ENCODE results near the gene PDLIM5.
A peak's percentile ranks its signal among the peaks of the same experiment; 100 is the strongest.
"Not testable (repeated sequence)": the region's sequence is repeated elsewhere in the genome, so short reads cannot be mapped to it uniquely, and the experiment has no call there.

The PDLIM5 gene

DNA sequence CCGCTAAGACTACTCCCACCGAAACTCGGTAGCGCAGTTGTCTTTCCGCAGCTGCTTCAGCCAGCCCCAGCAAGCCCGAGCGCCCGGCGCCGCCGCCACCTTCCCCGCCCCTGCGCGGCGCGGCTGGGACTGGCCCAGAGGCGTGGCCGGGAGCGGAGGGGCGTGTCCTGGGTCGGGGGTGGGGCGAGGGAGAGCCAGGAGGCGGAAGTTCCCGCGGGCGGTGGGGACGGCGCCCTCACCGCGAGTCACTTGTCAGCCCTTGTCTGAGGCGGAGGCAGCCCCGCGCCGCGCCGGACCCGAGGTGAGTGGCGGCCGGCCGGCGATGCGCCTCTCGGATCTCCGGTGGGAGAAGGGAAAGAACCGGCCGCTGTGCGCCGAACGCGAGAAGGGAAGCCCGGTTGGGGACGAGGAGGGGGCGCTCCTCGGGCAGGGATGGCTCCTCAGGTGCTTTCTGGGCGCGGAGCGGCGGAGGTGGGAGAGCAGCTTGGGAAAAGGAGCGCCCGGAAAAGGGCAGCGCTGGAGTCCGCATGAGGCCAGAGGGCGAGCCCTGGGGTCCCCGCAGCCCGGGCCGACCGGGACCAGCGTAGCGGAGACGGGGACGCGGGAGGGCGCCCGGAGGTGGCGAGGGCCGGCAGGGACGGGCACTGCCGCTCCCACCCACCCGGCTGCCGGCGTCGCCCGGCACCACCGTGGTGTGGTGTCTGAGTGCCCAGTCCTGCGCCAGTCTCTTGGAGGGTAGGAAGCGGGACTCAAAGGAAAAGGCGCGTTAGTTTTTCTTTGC is at the start of gene PDLIM5:
Gene PDLIM5, plus strand, starts transcription at position 248 of the 781 bp plus-strand sequence. CDS start 3,347 bp downstream, outside the sequence.
- H3K4me3 ChIP-seq (ENCODE audit: low read depth, low read length) = peak within 1 kb of the TSS; percentile 83
- no peaks in the 10 kb centered on the region for H3K9me3 ChIP-seq (ENCODE audit: control insufficient read depth, insufficient read depth, low read length)
- H3K4me1 ChIP-seq (ENCODE audit: control insufficient read depth, insufficient read depth, low read length) = peaks cover 27% of the 10 kb centered on the region
- H3K27ac ChIP-seq (ENCODE audit: low read depth, low read length) = peak within 1 kb of the TSS; percentile 81
- peak within 1 kb of the TSS; percentile 90 for H3K9ac ChIP-seq (ENCODE audit: low read depth, low read length)
- peaks cover 15% of the 10 kb centered on the region for H3K36me3 ChIP-seq (ENCODE audit: control insufficient read depth, insufficient read depth, low read length)
- peaks cover 4% of the 10 kb centered on the region; the same call in 1 of the 2 replicates for H3K27me3 ChIP-seq (ENCODE audit: control insufficient read depth, insufficient read depth, low read length)

DNA sequence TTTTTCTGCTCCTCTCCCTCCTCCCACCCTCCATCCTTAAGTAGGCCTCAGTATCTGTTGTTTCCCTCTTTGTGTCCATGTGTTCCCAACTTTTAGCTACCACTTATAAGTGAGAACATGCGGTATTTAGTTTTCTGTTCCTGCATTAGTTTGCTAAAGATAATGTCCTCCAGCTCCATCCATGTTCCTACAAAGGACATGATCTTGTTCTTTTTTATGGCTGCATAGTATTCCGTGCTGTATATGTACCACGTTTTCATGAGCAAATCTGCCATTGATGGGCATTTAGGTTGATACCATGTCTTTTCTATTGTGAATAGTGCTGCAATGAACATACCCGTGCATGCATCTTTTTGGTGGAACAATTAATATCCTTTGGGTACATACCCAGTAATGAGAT is 49.3 kb upstream of the PDLIM5 start:
- H3K27me3 ChIP-seq (ENCODE audit: control insufficient read depth, insufficient read depth, low read length); H3K9me3 ChIP-seq (ENCODE audit: control insufficient read depth, insufficient read depth, low read length); H3K4me1 ChIP-seq (ENCODE audit: control insufficient read depth, insufficient read depth, low read length); H3K27ac ChIP-seq (ENCODE audit: low read depth, low read length); H3K36me3 ChIP-seq (ENCODE audit: control insufficient read depth, insufficient read depth, low read length); H3K9ac ChIP-seq (ENCODE audit: low read depth, low read length); H3K4me3 ChIP-seq (ENCODE audit: low read depth, low read length): not testable (repeated sequence)

DNA sequence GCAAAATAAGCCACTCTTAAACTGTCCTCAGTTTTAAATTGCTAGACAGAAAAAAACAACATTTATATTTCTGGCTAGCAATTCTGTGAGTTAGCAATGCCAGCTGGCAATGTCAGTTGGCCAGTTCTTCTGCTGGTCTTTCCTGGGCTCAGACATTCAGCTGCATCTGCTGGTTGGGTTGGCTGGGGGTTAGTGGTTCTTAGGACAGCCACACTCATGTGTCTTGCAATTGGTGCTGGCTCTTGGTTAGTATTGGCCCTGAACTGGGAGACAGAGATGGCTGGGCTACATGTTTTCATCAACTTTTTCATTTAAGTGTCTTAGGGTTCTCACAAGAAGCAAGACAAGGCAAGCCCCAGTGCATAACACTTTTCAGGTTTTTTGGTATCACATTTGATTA is 48.0 kb upstream of the PDLIM5 start:
- H3K4me1 ChIP-seq (ENCODE audit: control insufficient read depth, insufficient read depth, low read length) = peaks cover 4% of the 10 kb centered on the region
- H3K27ac ChIP-seq (ENCODE audit: low read depth, low read length) = no peak overlapping the region
- H3K9me3 ChIP-seq (ENCODE audit: control insufficient read depth, insufficient read depth, low read length) = no peaks in the 10 kb centered on the region
- no peaks in the 10 kb centered on the region for H3K27me3 ChIP-seq (ENCODE audit: control insufficient read depth, insufficient read depth, low read length)
- no peak overlapping the region for H3K4me3 ChIP-seq (ENCODE audit: low read depth, low read length)
- H3K36me3 ChIP-seq (ENCODE audit: control insufficient read depth, insufficient read depth, low read length) = no peaks in the 10 kb centered on the region
- no peak overlapping the region for H3K9ac ChIP-seq (ENCODE audit: low read depth, low read length)

- Histone ChIP-seq H3K27ac (ENCODE audit: low read depth, low read length) (no peak overlapping the region), H3K4me1 (ENCODE audit: control insufficient read depth, insufficient read depth, low read length) (peaks cover 13% of the 10 kb centered on the region), H3K27me3 (ENCODE audit: control insufficient read depth, insufficient read depth, low read length) (no peaks in the 10 kb centered on the region), H3K36me3 (ENCODE audit: control insufficient read depth, insufficient read depth, low read length) (no peaks in the 10 kb centered on the region), H3K4me3 (ENCODE audit: low read depth, low read length) (no peak overlapping the region), H3K9ac (ENCODE audit: low read depth, low read length) (no peak overlapping the region), H3K9me3 (ENCODE audit: control insufficient read depth, insufficient read depth, low read length) (no peaks in the 10 kb centered on the region)
Observed at GRCh38 chr4:94406668-94407437, 44.9 kb upstream of the PDLIM5 start.

DNA sequence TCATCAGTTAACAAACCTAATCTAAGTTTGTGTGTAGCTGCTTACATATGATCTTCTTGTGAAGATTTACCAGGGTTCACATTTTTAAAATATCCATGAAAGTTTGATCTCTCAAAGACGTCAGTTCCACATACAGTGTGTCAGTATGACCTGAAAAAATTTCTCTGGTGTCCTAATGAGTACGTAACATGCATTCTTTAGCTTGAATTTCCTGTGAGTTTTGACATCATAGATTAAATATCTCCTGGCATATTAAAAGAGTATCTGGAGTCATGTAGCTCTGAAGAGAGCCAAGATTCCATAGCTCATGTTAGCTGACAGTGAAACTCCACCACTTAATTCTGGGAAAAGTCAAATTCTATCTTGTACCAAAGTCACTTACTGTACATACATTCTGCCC is 43.9 kb upstream of the PDLIM5 start:
- H3K27me3 ChIP-seq (ENCODE audit: control insufficient read depth, insufficient read depth, low read length) = no peaks in the 10 kb centered on the region
- H3K36me3 ChIP-seq (ENCODE audit: control insufficient read depth, insufficient read depth, low read length) = no peaks in the 10 kb centered on the region
- H3K4me1 ChIP-seq (ENCODE audit: control insufficient read depth, insufficient read depth, low read length) = peaks cover 22% of the 10 kb centered on the region
- H3K9ac ChIP-seq (ENCODE audit: low read depth, low read length) = no peak overlapping the region
- H3K27ac ChIP-seq (ENCODE audit: low read depth, low read length) = no peak overlapping the region
- no peaks in the 10 kb centered on the region for H3K9me3 ChIP-seq (ENCODE audit: control insufficient read depth, insufficient read depth, low read length)
- H3K4me3 ChIP-seq (ENCODE audit: low read depth, low read length) = no peak overlapping the region

- peaks cover 27% of the 10 kb centered on the region for H3K4me1 ChIP-seq (ENCODE audit: control insufficient read depth, insufficient read depth, low read length)
- H3K9me3 ChIP-seq (ENCODE audit: control insufficient read depth, insufficient read depth, low read length) = no peaks in the 10 kb centered on the region
- no peak overlapping the region for H3K4me3 ChIP-seq (ENCODE audit: low read depth, low read length)
- no peaks in the 10 kb centered on the region for H3K36me3 ChIP-seq (ENCODE audit: control insufficient read depth, insufficient read depth, low read length)
- no peak overlapping the region for H3K9ac ChIP-seq (ENCODE audit: low read depth, low read length)
- no peak overlapping the region for H3K27ac ChIP-seq (ENCODE audit: low read depth, low read length)
- no peaks in the 10 kb centered on the region for H3K27me3 ChIP-seq (ENCODE audit: control insufficient read depth, insufficient read depth, low read length)
Observed at GRCh38 chr4:94408549-94409374, 43.0 kb upstream of the PDLIM5 start.

- H3K9ac ChIP-seq (ENCODE audit: low read depth, low read length) = no peak overlapping the region
- H3K36me3 ChIP-seq (ENCODE audit: control insufficient read depth, insufficient read depth, low read length) = no peaks in the 10 kb centered on the region
- no peaks in the 10 kb centered on the region for H3K27me3 ChIP-seq (ENCODE audit: control insufficient read depth, insufficient read depth, low read length)
- no peaks in the 10 kb centered on the region for H3K9me3 ChIP-seq (ENCODE audit: control insufficient read depth, insufficient read depth, low read length)
- no peak overlapping the region for H3K4me3 ChIP-seq (ENCODE audit: low read depth, low read length)
- no peak overlapping the region for H3K27ac ChIP-seq (ENCODE audit: low read depth, low read length)
- peaks cover 28% of the 10 kb centered on the region for H3K4me1 ChIP-seq (ENCODE audit: control insufficient read depth, insufficient read depth, low read length)
Observed at GRCh38 chr4:94409375-94409679, 42.4 kb upstream of the PDLIM5 start.

GRCh38 chr4:94409962-94410361 is 41.8 kb upstream of the PDLIM5 start:
- H3K9me3 ChIP-seq (ENCODE audit: control insufficient read depth, insufficient read depth, low read length) = no peaks in the 10 kb centered on the region
- no peaks in the 10 kb centered on the region for H3K36me3 ChIP-seq (ENCODE audit: control insufficient read depth, insufficient read depth, low read length)
- no peak overlapping the region for H3K27ac ChIP-seq (ENCODE audit: low read depth, low read length)
- H3K4me1 ChIP-seq (ENCODE audit: control insufficient read depth, insufficient read depth, low read length) = peaks cover 33% of the 10 kb centered on the region
- H3K27me3 ChIP-seq (ENCODE audit: control insufficient read depth, insufficient read depth, low read length) = no peaks in the 10 kb centered on the region
- no peak overlapping the region for H3K4me3 ChIP-seq (ENCODE audit: low read depth, low read length)
- no peak overlapping the region for H3K9ac ChIP-seq (ENCODE audit: low read depth, low read length)

- Histone ChIP-seq H3K27me3 (ENCODE audit: control insufficient read depth, insufficient read depth, low read length) (no peaks in the 10 kb centered on the region), H3K4me1 (ENCODE audit: control insufficient read depth, insufficient read depth, low read length) (peaks cover 34% of the 10 kb centered on the region), H3K27ac (ENCODE audit: low read depth, low read length) (no peak overlapping the region)
Observed at GRCh38 chr4:94410678-94411206, 41.0 kb upstream of the PDLIM5 start.

DNA sequence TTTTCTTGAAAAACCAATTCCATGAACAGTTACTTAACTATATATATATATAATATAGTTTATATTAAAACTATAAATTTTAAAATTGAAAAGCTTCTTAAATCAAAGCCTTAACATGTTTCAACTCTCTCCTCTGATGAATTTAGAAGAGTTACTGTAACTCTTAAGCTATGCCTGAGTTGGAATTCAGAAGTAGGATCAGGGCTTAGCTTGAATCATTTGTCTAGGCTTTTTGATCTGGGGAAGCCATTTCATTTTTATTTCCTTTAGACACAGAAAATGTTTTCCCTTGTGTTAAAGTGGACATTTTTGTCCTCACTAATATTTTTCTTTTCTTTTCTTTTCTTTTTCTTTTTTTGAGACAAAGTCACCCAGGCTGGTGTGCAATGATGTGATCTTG is 40.4 kb upstream of the PDLIM5 start:
- H3K9me3 ChIP-seq (ENCODE audit: control insufficient read depth, insufficient read depth, low read length) = no peaks in the 10 kb centered on the region
- peaks cover 34% of the 10 kb centered on the region for H3K4me1 ChIP-seq (ENCODE audit: control insufficient read depth, insufficient read depth, low read length)
- no peak overlapping the region for H3K4me3 ChIP-seq (ENCODE audit: low read depth, low read length)
- no peaks in the 10 kb centered on the region for H3K27me3 ChIP-seq (ENCODE audit: control insufficient read depth, insufficient read depth, low read length)
- H3K27ac ChIP-seq (ENCODE audit: low read depth, low read length) = no peak overlapping the region
- H3K9ac ChIP-seq (ENCODE audit: low read depth, low read length) = no peak overlapping the region
- no peaks in the 10 kb centered on the region for H3K36me3 ChIP-seq (ENCODE audit: control insufficient read depth, insufficient read depth, low read length)

More at GRCh38 chr4:94410678-94411206, 41.0 kb upstream of the PDLIM5 start:
- H3K9ac ChIP-seq (ENCODE audit: low read depth, low read length) = no peak overlapping the region
- H3K36me3 ChIP-seq (ENCODE audit: control insufficient read depth, insufficient read depth, low read length) = no peaks in the 10 kb centered on the region
- H3K4me3 ChIP-seq (ENCODE audit: low read depth, low read length) = no peak overlapping the region
- no peaks in the 10 kb centered on the region for H3K9me3 ChIP-seq (ENCODE audit: control insufficient read depth, insufficient read depth, low read length)
